ENCODE results near the gene GHRL.

GRCh38 chr3:10310578-10310977, 17.8 kb upstream of the GHRL start:
- no peak for TF ChIP-seq POLR2A (IDR thresholded peaks at IDR 0.05)
- no peak for TF ChIP-seq CTCF (IDR thresholded peaks at IDR 0.05)
